ENCODE data around the gene NTM. TPM values are rescaled to one million over a fixed set of nuclear protein-coding genes. Genes with fewer than 3 reads are reported as not detected.
"Not testable (repeated sequence)": the region's sequence is repeated elsewhere in the genome, so short reads cannot be mapped to it uniquely, and the experiment has no call there.

NTM gene
- total RNA-seq, 4 donors from 2014 or later = 1.4 to 5.7 TPM; not detected in 2

GRCh38 chr11:132357811-132358572 lies 987.6 kb downstream of the NTM start:
- H3K36me3 ChIP-seq = no peaks in the 10 kb centered on the region
- intact Hi-C loops (cut with DNase I; ENCODE audit: low total_unique reads) = no loop called here
- no peaks in the 10 kb centered on the region for H3K27me3 ChIP-seq
- H3K9me3 ChIP-seq = no peaks in the 10 kb centered on the region
- no peak for DNase-seq
- H3K4me3 ChIP-seq = no peak overlapping the region
- TF ChIP-seq CTCF (IDR thresholded peaks at IDR 0.05) = no peak
- no peak for TF ChIP-seq POLR2A (IDR thresholded peaks at IDR 0.05)
- H3K27ac ChIP-seq = no peak overlapping the region
- no peaks in the 10 kb centered on the region for H3K4me1 ChIP-seq

DNA sequence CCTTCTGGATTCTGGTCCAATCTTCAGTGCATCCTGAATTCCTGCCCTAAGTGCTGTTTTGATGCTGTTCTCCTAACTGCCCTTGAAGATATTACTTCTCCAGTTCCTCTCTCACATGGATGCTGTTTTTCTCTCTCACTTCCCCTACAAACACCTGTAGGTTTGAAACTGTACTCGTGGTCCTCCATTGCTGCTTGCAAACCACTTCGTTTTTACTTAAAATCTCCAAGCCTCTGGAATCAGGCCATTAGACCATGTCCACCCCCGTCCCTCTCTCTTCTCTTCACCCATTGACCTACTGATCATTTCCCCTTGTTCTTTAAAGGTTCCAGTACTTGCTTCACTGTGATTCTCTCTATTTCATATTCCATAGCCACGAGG lies 988.1 kb downstream of the NTM start:
- no peak for DNase-seq
- Histone ChIP-seq H3K36me3 (no peaks in the 10 kb centered on the region), H3K4me1 (no peaks in the 10 kb centered on the region), H3K9me3 (no peaks in the 10 kb centered on the region), H3K27me3 (no peaks in the 10 kb centered on the region), H3K4me3 (no peak overlapping the region), H3K27ac (no peak overlapping the region)
- no peak for TF ChIP-seq CTCF (IDR thresholded peaks at IDR 0.05)
- TF ChIP-seq POLR2A (IDR thresholded peaks at IDR 0.05) = no peak
- intact Hi-C loops (cut with DNase I; ENCODE audit: low total_unique reads) = no loop called here

DNA sequence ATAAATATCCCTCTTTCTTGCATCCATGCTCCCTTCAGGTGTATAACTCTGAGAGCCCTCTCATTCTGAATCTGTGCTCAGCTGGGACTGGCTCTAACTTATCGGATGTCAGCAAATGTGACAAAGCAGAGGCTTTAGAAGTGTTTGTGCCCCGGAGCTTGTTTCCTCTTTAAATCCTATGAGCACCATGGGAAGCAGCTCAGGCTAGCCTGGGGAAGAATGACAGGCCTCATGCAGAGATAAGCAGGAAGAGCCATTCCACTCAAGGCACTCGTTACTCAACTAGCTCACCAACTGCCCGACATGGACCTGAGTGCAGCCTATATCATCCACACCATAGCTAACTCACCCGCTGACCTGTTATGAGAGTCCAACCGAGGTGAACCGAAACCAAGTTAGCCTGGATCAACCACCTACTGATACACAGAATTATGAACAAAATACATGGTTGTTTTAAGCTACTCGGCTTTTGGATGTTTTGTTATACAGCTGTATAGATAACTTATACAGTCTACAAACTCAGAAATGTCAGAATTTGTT lies 990.7 kb downstream of the NTM start:
- no peaks in the 10 kb centered on the region for H3K36me3 ChIP-seq
- H3K4me3 ChIP-seq = no peak overlapping the region
- no peak overlapping the region for H3K27ac ChIP-seq
- no peaks in the 10 kb centered on the region for H3K9me3 ChIP-seq
- H3K4me1 ChIP-seq = no peaks in the 10 kb centered on the region
- DNase-seq = no peak
- H3K27me3 ChIP-seq = no peaks in the 10 kb centered on the region
- intact Hi-C loops (cut with DNase I; ENCODE audit: low total_unique reads) = no loop called here
- TF ChIP-seq POLR2A (IDR thresholded peaks at IDR 0.05) = no peak
- no peak for TF ChIP-seq CTCF (IDR thresholded peaks at IDR 0.05)

DNA sequence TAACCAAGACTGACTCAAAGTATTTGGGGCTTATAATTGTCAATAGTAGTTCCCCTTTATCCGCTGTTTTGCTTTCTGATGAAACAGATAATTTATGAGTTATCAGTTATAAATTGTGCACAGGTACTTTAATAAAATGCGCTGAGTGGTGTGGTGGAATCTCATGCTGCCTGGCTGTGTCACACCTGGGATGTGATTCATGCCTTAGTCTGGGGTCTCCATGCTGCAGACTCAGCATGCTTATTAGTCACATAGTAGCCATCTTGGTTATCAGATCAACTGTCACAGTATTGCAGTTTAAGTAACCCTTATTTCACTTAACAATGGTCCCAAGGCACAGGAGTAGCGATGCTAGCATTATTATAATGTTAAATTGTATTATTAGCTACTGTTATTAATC lies 995.2 kb downstream of the NTM start:
- DNase-seq = no peak
- intact Hi-C loops (cut with DNase I; ENCODE audit: low total_unique reads) = no loop called here
- TF ChIP-seq CTCF (IDR thresholded peaks at IDR 0.05) (no peak), POLR2A (IDR thresholded peaks at IDR 0.05) (no peak)
- Histone ChIP-seq H3K27me3 (no peaks in the 10 kb centered on the region), H3K36me3 (no peaks in the 10 kb centered on the region), H3K4me1 (no peaks in the 10 kb centered on the region), H3K9me3 (no peaks in the 10 kb centered on the region), H3K27ac (no peak overlapping the region), H3K4me3 (no peak overlapping the region)

DNA sequence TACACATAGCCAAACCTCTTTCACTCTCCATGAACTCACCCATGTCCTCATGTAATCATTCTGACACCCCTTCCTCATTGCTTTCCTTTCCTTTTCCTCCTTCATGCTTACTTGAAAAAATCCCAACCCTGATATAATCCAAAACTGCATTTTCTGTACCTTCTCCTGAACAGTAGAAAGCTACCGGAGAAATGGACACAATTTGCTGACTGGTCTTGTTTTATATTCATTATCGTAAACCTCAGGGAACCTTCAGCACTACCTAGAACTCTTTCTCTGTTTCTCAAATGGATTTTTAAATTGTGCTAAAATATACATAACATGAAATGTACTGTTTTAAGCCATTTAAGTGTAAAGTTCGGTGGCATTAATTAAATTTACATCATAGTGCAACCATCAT lies 996.9 kb downstream of the NTM start:
- no peaks in the 10 kb centered on the region for H3K36me3 ChIP-seq
- intact Hi-C loops (cut with DNase I; ENCODE audit: low total_unique reads) = no loop called here
- no peak overlapping the region for H3K4me3 ChIP-seq
- no peak overlapping the region for H3K27ac ChIP-seq
- DNase-seq = no peak
- no peaks in the 10 kb centered on the region for H3K9me3 ChIP-seq
- H3K27me3 ChIP-seq = no peaks in the 10 kb centered on the region
- H3K4me1 ChIP-seq = no peaks in the 10 kb centered on the region
- no peak for TF ChIP-seq CTCF (IDR thresholded peaks at IDR 0.05)
- no peak for TF ChIP-seq POLR2A (IDR thresholded peaks at IDR 0.05)

DNA sequence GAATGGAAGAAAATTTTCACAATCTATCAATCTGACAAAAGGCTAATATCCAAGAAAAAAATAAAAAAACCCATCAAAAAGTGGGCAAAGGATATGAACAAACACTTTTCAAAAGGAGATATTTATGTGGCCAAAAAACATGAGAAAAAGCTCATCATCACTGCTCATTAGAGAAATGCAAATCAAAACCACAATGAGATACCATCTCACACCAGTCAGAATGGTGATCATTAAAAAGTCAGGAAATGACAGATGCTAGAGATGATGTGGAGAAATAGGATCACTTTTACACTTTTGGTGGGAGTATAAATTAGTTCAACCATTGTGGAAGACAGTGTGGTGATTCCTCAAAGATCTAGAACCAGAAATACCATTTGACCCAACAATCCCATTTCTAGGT lies 999.7 kb downstream of the NTM start:
- H3K4me1 ChIP-seq; DNase-seq; intact Hi-C loops (cut with DNase I; ENCODE audit: low total_unique reads); H3K36me3 ChIP-seq; H3K27ac ChIP-seq; H3K27me3 ChIP-seq; H3K9me3 ChIP-seq; H3K4me3 ChIP-seq: not testable (repeated sequence)

Measured in uterus (tissue), 4 donors.